Amygdala (tissue), 56 donors: ENCODE data around the gene ADORA1.
A peak's percentile ranks its signal among the peaks of the same experiment; 100 is the strongest.

Experiments
- DNase-seq, 56 donors: peaks; one replicate each; lab custom pipeline; 2025; lab: John Stamatoyannopoulos, UW

The ADORA1 gene

GRCh38 chr1:203120325-203121153, 7.0 kb upstream of the ADORA1 start:
- DNase-seq = no peak

GRCh38 chr1:203121186-203122015, 6.1 kb upstream of the ADORA1 start:
- no peak for DNase-seq

- DNase-seq = no peak
Observed at GRCh38 chr1:203122159-203122558, 5.4 kb upstream of the ADORA1 start.

- no peak for DNase-seq
Observed at GRCh38 chr1:203124011-203124410, 3.5 kb upstream of the ADORA1 start.

GRCh38 chr1:203124546-203125317, 2.8 kb upstream of the ADORA1 start:
- DNase-seq = peak in 2 of 56 donors; percentile 39 to 45

- DNase-seq = peak in 1 of 56 donors; percentile 31
Observed at GRCh38 chr1:203126151-203126865, 1.2 kb upstream of the ADORA1 start.

GRCh38 chr1:203126866-203127665, 460 bp upstream of the ADORA1 start:
- DNase-seq = no peak

- DNase-seq = no peak
Observed at GRCh38 chr1:203128431-203128715, 847 bp downstream of the ADORA1 start.

- DNase-seq = peak in 14 of 56 donors; percentile 35 to 73 (median 50)
Observed at GRCh38 chr1:203128716-203129500, 1.4 kb downstream of the ADORA1 start.

- DNase-seq = peak in 54 of 56 donors; percentile 46 to 94 (median 84)
Observed at GRCh38 chr1:203129501-203130231, 2.1 kb downstream of the ADORA1 start.

- peak in 1 of 56 donors; percentile 64 for DNase-seq
Observed at GRCh38 chr1:203130358-203130985, 2.9 kb downstream of the ADORA1 start.

- DNase-seq = no peak
Observed at GRCh38 chr1:203131548-203132200, 4.1 kb downstream of the ADORA1 start.

- DNase-seq = peak in 12 of 56 donors; percentile 26 to 61 (median 44)
Observed at GRCh38 chr1:203133970-203134725, 6.6 kb downstream of the ADORA1 start.

GRCh38 chr1:203135636-203136305, 8.2 kb downstream of the ADORA1 start:
- no peak for DNase-seq

GRCh38 chr1:203136409-203137042, 9.0 kb downstream of the ADORA1 start:
- DNase-seq = no peak
